H9 (cell line): ENCODE data around the gene AIFM2. TPM values are rescaled to one million over a fixed set of nuclear protein-coding genes. Genes with fewer than 3 reads are reported as not detected.

Experiments used
- DNase-seq: peaks from one replicate; pipeline ENCODE4 v3.0.0-alpha.2; 2017
- H2AFZ ChIP-seq: one replicate; pipeline ENCODE4 v1.6.1; 2013; ENCODE audit warnings: mild to moderate bottlenecking, low read length, control low read depth, moderate library complexity
- H2AK5ac ChIP-seq: 2 replicates; pipeline ENCODE4 v1.6.1; 2013; ENCODE audit warnings: low read length, control low read depth, mixed read lengths; ENCODE audit not compliant: insufficient read length
- H2BK120ac ChIP-seq: one replicate; pipeline ENCODE4 v1.6.1; 2013; ENCODE audit warnings: low read depth, mild to moderate bottlenecking, low read length, control low read depth, inconsistent platforms; ENCODE audit not compliant: poor library complexity, severe bottlenecking
- H2BK12ac ChIP-seq: 2 replicates; pipeline ENCODE4 v1.6.1; 2013; ENCODE audit warnings: low read length, control low read depth, mixed read lengths, low read depth; ENCODE audit not compliant: insufficient read length
- H2BK15ac ChIP-seq: 2 replicates; pipeline ENCODE4 v1.6.1; 2013; ENCODE audit warnings: low read depth, low read length, control low read depth
- H2BK20ac ChIP-seq: one replicate; pipeline ENCODE4 v1.6.1; 2013; ENCODE audit warnings: low read depth, mild to moderate bottlenecking, low read length, control low read depth, inconsistent platforms; ENCODE audit not compliant: poor library complexity, severe bottlenecking
- H2BK5ac ChIP-seq: 2 replicates; pipeline ENCODE4 v1.6.1; 2013; ENCODE audit warnings: low read length, control low read depth, mixed read lengths; ENCODE audit not compliant: insufficient read length
- H3K14ac ChIP-seq: 2 replicates; pipeline ENCODE4 v1.6.1; 2013; ENCODE audit warnings: low read length, control low read depth; ENCODE audit not compliant: insufficient read depth
- H3K18ac ChIP-seq: 2 replicates; pipeline ENCODE4 v1.6.1; 2013; ENCODE audit warnings: low read depth, mild to moderate bottlenecking, mixed read lengths, low read length, control low read depth; ENCODE audit not compliant: insufficient read length
- H3K23ac ChIP-seq: 2 replicates; pipeline ENCODE4 v1.6.1; 2013; ENCODE audit warnings: low read length, control low read depth, mixed read lengths, low read depth; ENCODE audit not compliant: insufficient read length
- H3K23me2 ChIP-seq: 2 replicates; pipeline ENCODE4 v1.6.1; 2013; ENCODE audit warnings: low read depth, mild to moderate bottlenecking, mixed read lengths, low read length, control low read depth; ENCODE audit not compliant: insufficient read length, poor library complexity, severe bottlenecking
- H3K27ac ChIP-seq: 2 replicates; pipeline ENCODE4 v1.5.1; 2013; ENCODE audit warnings: low read length, control low read depth, mixed read lengths, low read depth; ENCODE audit not compliant: insufficient read length
- H3K27me3 ChIP-seq: 2 replicates; pipeline ENCODE4 v1.6.1; 2013; ENCODE audit warnings: low read length, control low read depth, inconsistent platforms; ENCODE audit not compliant: insufficient read depth
- H3K4ac ChIP-seq: 2 replicates; pipeline ENCODE4 v1.6.1; 2013; ENCODE audit warnings: low read depth, mild to moderate bottlenecking, control low read depth, inconsistent platforms, low read length, moderate library complexity
- H3K4me1 ChIP-seq: 2 replicates; pipeline ENCODE4 v1.6.1; 2013; ENCODE audit warnings: low read length, control low read depth, inconsistent platforms; ENCODE audit not compliant: insufficient read depth
- H3K4me2 ChIP-seq: 2 replicates; pipeline ENCODE4 v1.6.1; 2013; ENCODE audit warnings: low read length, control low read depth, mixed read lengths; ENCODE audit not compliant: insufficient read length, insufficient read depth
- H3K56ac ChIP-seq: 2 replicates; pipeline ENCODE4 v1.6.1; 2013; ENCODE audit warnings: low read depth, mild to moderate bottlenecking, mixed read lengths, low read length, control low read depth; ENCODE audit not compliant: insufficient read length
- H3K79me1 ChIP-seq: 2 replicates; pipeline ENCODE4 v1.6.1; 2013; ENCODE audit warnings: low read depth, mild to moderate bottlenecking, moderate library complexity, low read length, control low read depth, inconsistent platforms; ENCODE audit not compliant: insufficient read depth, poor library complexity, severe bottlenecking
- H3K79me2 ChIP-seq: 2 replicates; pipeline ENCODE4 v1.6.1; 2013; ENCODE audit warnings: low read length, control low read depth, inconsistent platforms; ENCODE audit not compliant: insufficient read depth
- H3K9ac ChIP-seq: 2 replicates; pipeline ENCODE4 v1.6.1; 2013; ENCODE audit warnings: low read length, control low read depth, mixed read lengths; ENCODE audit not compliant: insufficient read length; ENCODE audit errors: extremely low read depth
- H3K9me3 ChIP-seq: one replicate; pipeline ENCODE4 v1.6.1; 2013; ENCODE audit warnings: low read depth, low read length, inconsistent platforms; ENCODE audit not compliant: control insufficient read depth
- H3T11ph ChIP-seq: one replicate; pipeline ENCODE4 v1.6.1; 2013; ENCODE audit warnings: mild to moderate bottlenecking, low read length, control low read depth, inconsistent platforms
- H4K20me1 ChIP-seq: one replicate; pipeline ENCODE4 v1.6.1; 2013; ENCODE audit not compliant: control insufficient read depth, insufficient read length, insufficient read depth
- H4K5ac ChIP-seq: 2 replicates; pipeline ENCODE4 v1.6.1; 2013; ENCODE audit warnings: low read depth, mild to moderate bottlenecking, mixed read lengths, low read length, control low read depth; ENCODE audit not compliant: insufficient read length
- H4K8ac ChIP-seq: replicated peaks from 2 replicates; pipeline ENCODE4 v1.6.1; 2013; ENCODE audit warnings: low read length, control low read depth, mixed read lengths, low read depth; ENCODE audit not compliant: insufficient read length
- H4K91ac ChIP-seq: 2 replicates; pipeline ENCODE4 v1.6.1; 2013; ENCODE audit warnings: low read depth, mild to moderate bottlenecking, moderate library complexity, mixed read lengths, low read length, control low read depth; ENCODE audit not compliant: insufficient read length
- H3K27ac Mint-ChIP-seq, 3 experiments: 2 replicates in 2 of 3; 3 replicates in 1 of 3; pipeline ENCODE4 v1.8.0; 2020 to 2021; ENCODE audit warnings: mixed read lengths in 3 of 3, mild to moderate bottlenecking in 1 of 3, moderate library complexity in 1 of 3
- H3K27me3 Mint-ChIP-seq: 2 replicates; pipeline ENCODE4 v1.8.0; 2021; ENCODE audit warnings: low read depth, mild to moderate bottlenecking, moderate library complexity, mixed read lengths
- H3K36me3 Mint-ChIP-seq, 3 experiments: 2 replicates in 2 of 3; 3 replicates in 1 of 3; pipeline ENCODE4 v1.8.0; 2020 to 2021; ENCODE audit warnings: low read depth in 3 of 3, mixed read lengths in 3 of 3; ENCODE audit not compliant: insufficient read depth in 1 of 3
- H3K4me1 Mint-ChIP-seq, 2 experiments: 2 replicates each; pipeline ENCODE4 v1.8.0; 2020; ENCODE audit warnings: mixed read lengths in 2 of 2
- H3K4me3 Mint-ChIP-seq, 2 experiments: 2 replicates in 1 of 2; 3 replicates in 1 of 2; pipeline ENCODE4 v1.8.0; 2020 to 2021; ENCODE audit warnings: mild to moderate bottlenecking in 2 of 2, mixed read lengths in 2 of 2, moderate library complexity in 1 of 2
- H3K9me3 Mint-ChIP-seq, 2 experiments: 2 replicates in 1 of 2; 3 replicates in 1 of 2; pipeline ENCODE4 v1.8.0; 2020; ENCODE audit warnings: mild to moderate bottlenecking in 2 of 2, mixed read lengths in 2 of 2, moderate library complexity in 1 of 2
- WGBS: extraction: QIAGEN DNeasy Blood & Tissue Kit; methylation state at CpG from one replicate; pipeline ENCODE4 v1.1.7; 2013; ENCODE audit warnings: missing lambda C conversion rate, low lambda C conversion rate, mixed read lengths; ENCODE audit not compliant: insufficient read length; ENCODE audit errors: extremely low coverage; 5-methylcytosine and 5-hydroxymethylcytosine counted together
- total RNA-seq: library from RNA; stranded (reverse); gene quantifications from 2 replicates; pipeline ENCODE4 v1.2.1, GENCODE V29; 2021
- TF ChIP-seq, protein P1 (sequence below): fragments of 200-600 bp; sonication (generic); conservative IDR thresholded peaks from 3 replicates; pipeline ENCODE4 v1.8.0; 2021; ENCODE audit warnings: antibody characterized with exemption, mild to moderate bottlenecking

AIFM2 gene
- total RNA-seq, 1 experiment from 2014 or later, result 5.3 TPM

DNA sequence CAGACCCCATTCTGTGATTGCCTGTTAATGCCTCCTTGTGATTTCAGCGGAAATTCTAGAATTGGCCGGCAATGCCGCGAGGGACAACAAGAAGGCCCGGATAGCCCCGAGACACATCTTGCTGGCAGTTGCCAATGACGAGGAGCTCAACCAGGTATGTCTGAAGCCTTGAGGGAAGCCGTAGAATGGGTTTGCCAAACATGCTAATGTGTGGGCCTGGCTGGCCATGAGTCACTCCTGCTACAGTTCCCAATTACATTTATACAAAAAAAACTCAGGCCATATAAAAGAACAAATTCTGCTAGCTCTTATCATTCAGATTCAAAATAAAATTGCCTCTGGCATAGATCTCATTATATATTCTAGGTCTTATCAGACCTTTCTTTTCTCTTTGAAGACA lies 42.6 kb downstream of the AIFM2 start:
- H3K4me1 Mint-ChIP-seq, result peaks cover 3 to 6% of the 10 kb centered on the region in 2 experiments; a peak in 2 of 4 replicates
- H3K18ac ChIP-seq, result no peak overlapping the region
- no peak overlapping the region for H3K4me2 ChIP-seq
- H2AFZ ChIP-seq, result no peak overlapping the region
- no peak overlapping the region for H3T11ph ChIP-seq
- no peak overlapping the region for H3K4me3 Mint-ChIP-seq
- no peaks in the 10 kb centered on the region for H3K23me2 ChIP-seq
- DNase-seq, result no peak
- no peaks in the 10 kb centered on the region for H3K79me1 ChIP-seq
- H2BK20ac ChIP-seq, result no peak overlapping the region
- no peaks in the 10 kb centered on the region for H3K79me2 ChIP-seq
- H2BK15ac ChIP-seq, result no peak overlapping the region
- no peak overlapping the region for H3K56ac ChIP-seq
- H2AK5ac ChIP-seq, result no peak overlapping the region
- H3K4ac ChIP-seq, result no peak overlapping the region
- H4K5ac ChIP-seq, result no peak overlapping the region
- TF ChIP-seq, protein P1, sequence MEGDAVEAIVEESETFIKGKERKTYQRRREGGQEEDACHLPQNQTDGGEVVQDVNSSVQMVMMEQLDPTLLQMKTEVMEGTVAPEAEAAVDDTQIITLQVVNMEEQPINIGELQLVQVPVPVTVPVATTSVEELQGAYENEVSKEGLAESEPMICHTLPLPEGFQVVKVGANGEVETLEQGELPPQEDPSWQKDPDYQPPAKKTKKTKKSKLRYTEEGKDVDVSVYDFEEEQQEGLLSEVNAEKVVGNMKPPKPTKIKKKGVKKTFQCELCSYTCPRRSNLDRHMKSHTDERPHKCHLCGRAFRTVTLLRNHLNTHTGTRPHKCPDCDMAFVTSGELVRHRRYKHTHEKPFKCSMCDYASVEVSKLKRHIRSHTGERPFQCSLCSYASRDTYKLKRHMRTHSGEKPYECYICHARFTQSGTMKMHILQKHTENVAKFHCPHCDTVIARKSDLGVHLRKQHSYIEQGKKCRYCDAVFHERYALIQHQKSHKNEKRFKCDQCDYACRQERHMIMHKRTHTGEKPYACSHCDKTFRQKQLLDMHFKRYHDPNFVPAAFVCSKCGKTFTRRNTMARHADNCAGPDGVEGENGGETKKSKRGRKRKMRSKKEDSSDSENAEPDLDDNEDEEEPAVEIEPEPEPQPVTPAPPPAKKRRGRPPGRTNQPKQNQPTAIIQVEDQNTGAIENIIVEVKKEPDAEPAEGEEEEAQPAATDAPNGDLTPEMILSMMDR, result no peak
- peaks cover 2% of the 10 kb centered on the region; the same call in 1 of the 2 replicates for H3K27me3 Mint-ChIP-seq
- H3K23ac ChIP-seq, result no peak overlapping the region
- WGBS, result no CpG with 5 or more reads among the region's 8 CpGs
- H3K9me3 Mint-ChIP-seq, result no peaks in the 10 kb centered on the region
- H3K14ac ChIP-seq, result no peak overlapping the region
- H3K9me3 ChIP-seq, result no peaks in the 10 kb centered on the region
- no peaks in the 10 kb centered on the region for H3K27me3 ChIP-seq
- no peak overlapping the region for H2BK12ac ChIP-seq
- no peak overlapping the region for H3K27ac Mint-ChIP-seq
- no peak overlapping the region for H4K91ac ChIP-seq
- no peak overlapping the region for H2BK5ac ChIP-seq
- H4K20me1 ChIP-seq, result no peaks in the 10 kb centered on the region
- H3K4me1 ChIP-seq, result 0 out of 2 replicates have a peak, but pooled peaks cover 3% of the 10 kb centered on the region
- H4K8ac ChIP-seq, result no peak overlapping the region
- no peak overlapping the region for H2BK120ac ChIP-seq
- H3K27ac ChIP-seq, result no peak overlapping the region
- no peak overlapping the region for H3K9ac ChIP-seq
- H3K36me3 Mint-ChIP-seq, result peaks cover 0 to 28% (median 6%) of the 10 kb centered on the region in 3 experiments; a peak in 3 of 7 replicates
